ENCODE data around the gene CYP2D6.
"Not testable (repeated sequence)": the region's sequence is repeated elsewhere in the genome, so short reads cannot be mapped to it uniquely, and the experiment has no call there.

CYP2D6 gene

DNA sequence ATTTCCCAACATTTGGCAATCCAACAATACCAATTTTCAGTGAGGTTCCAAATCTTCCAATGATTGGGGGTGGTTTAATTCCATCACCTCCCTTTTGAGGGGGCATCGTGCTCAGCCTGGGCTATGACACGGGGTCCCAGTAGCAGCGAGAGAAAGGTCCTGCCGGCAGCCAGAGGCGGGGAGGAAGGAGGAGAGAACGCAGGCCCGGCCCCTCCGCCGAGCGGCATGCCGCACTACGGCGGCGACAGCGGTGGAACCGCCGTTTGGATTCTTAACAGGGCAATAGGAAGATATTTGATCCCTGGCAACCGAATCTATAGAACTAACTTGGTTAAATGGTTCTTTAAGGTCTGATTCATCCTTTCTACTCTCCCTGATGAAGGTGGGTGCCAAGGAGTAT lies 21.8 kb downstream of the CYP2D6 start:
- Histone ChIP-seq H3K4me3 (IDR thresholded peaks at IDR 0.05; ENCODE audit: insufficient read depth, low read depth, low read length) (no peak overlapping the region), H3K36me3 (ENCODE audit: insufficient read depth) (no peaks in the 10 kb centered on the region)

DNA sequence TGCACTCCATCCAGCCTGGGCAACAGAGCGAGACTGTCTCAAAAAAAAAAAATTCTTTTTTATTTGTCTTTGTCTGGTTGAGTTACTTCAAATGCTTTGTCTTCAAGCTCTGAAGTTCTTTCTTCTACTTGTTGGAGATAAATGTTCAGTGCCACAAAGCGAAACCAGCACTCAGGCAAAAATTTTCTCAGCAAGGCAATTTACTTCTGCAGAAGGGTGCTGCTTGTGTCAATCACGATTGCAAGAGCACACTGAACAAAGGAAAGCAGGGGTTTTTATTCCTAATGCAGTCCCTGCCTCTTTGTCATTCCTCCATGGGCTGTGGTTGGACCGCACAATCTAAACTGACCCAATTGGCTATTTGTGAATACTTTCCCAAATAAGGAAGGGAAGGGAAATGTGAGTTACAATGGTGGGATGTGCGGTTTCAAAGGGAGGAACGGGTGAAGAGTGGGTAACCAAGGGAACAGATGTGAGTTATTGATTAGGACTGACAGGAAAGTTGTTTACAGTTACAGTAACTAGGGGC lies 26.2 kb downstream of the CYP2D6 start:
- H2AFZ ChIP-seq (ENCODE audit: low read depth); H3K27me3 ChIP-seq (ENCODE audit: insufficient read depth, low read depth); H4K20me1 ChIP-seq (ENCODE audit: insufficient read depth); H3K27ac ChIP-seq; H3K4me1 ChIP-seq (ENCODE audit: low read depth, poor library complexity, severe bottlenecking); H3K4me2 ChIP-seq; H3K9ac ChIP-seq; H3K36me3 ChIP-seq (ENCODE audit: insufficient read depth); H3K79me2 ChIP-seq (ENCODE audit: insufficient read depth, low read depth); H3K4me3 ChIP-seq (IDR thresholded peaks at IDR 0.05; ENCODE audit: insufficient read depth, low read depth, low read length): not testable (repeated sequence)

More for the DNA sequence above, 21.8 kb downstream of the CYP2D6 start:
- H2AFZ ChIP-seq (ENCODE audit: low read depth) = no peak overlapping the region
- H3K4me2 ChIP-seq = no peak overlapping the region
- H3K9ac ChIP-seq = no peak overlapping the region
- no peaks in the 10 kb centered on the region for H4K20me1 ChIP-seq (ENCODE audit: insufficient read depth)
- H3K79me2 ChIP-seq (ENCODE audit: insufficient read depth, low read depth) = no peaks in the 10 kb centered on the region
- no peaks in the 10 kb centered on the region for H3K4me1 ChIP-seq (ENCODE audit: low read depth, poor library complexity, severe bottlenecking)
- no peak overlapping the region for H3K27ac ChIP-seq
- H3K27me3 ChIP-seq (ENCODE audit: insufficient read depth, low read depth) = no peaks in the 10 kb centered on the region
- TF ChIP-seq CTCF (conservative IDR thresholded peaks at IDR 0.05; ENCODE audit: low read depth, low read length) = no peak

- H3K79me2 ChIP-seq (ENCODE audit: insufficient read depth, low read depth) = no peaks in the 10 kb centered on the region
- H3K4me2 ChIP-seq = no peak overlapping the region
- no peak for TF ChIP-seq CTCF (conservative IDR thresholded peaks at IDR 0.05; ENCODE audit: low read depth, low read length)
- H3K9ac ChIP-seq = no peak overlapping the region
- no peak overlapping the region for H2AFZ ChIP-seq (ENCODE audit: low read depth)
- no peaks in the 10 kb centered on the region for H3K27me3 ChIP-seq (ENCODE audit: insufficient read depth, low read depth)
- H3K4me3 ChIP-seq (IDR thresholded peaks at IDR 0.05; ENCODE audit: insufficient read depth, low read depth, low read length) = no peak overlapping the region
- H3K27ac ChIP-seq = no peak overlapping the region
- no peaks in the 10 kb centered on the region for H4K20me1 ChIP-seq (ENCODE audit: insufficient read depth)
- no peaks in the 10 kb centered on the region for H3K36me3 ChIP-seq (ENCODE audit: insufficient read depth)
- H3K4me1 ChIP-seq (ENCODE audit: low read depth, poor library complexity, severe bottlenecking) = no peaks in the 10 kb centered on the region
Measured at GRCh38 chr22:42101199-42101598, 29.4 kb downstream of the CYP2D6 start.

DNA sequence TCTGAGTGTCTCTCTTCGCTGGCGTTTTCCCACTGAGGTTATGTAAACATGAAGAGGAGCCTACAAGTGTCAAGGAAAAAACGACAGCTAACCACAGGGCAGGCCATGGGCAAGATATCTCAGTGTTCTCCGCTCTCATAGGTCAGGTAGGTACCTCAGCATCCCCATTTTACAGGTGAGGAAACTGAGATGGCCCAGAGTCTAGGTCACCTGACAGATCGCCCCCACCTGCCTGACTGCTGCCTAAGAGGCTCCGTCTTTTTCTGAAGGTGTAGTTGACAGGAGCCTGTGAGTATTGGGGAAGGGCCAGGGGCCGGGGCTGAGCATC lies 39.2 kb downstream of the CYP2D6 start:
- Histone ChIP-seq H3K4me3 (IDR thresholded peaks at IDR 0.05; ENCODE audit: insufficient read depth, low read depth, low read length) (no peak overlapping the region), H3K27ac (peak overlapping the region; percentile 95; the same call in 1 of the 2 replicates), H3K27me3 (ENCODE audit: insufficient read depth, low read depth) (no peaks in the 10 kb centered on the region), H3K4me2 (peak overlapping the region; percentile 53), H3K36me3 (ENCODE audit: insufficient read depth) (no peaks in the 10 kb centered on the region), H3K9ac (peak overlapping the region; percentile 97; the same call in 1 of the 2 replicates), H2AFZ (ENCODE audit: low read depth) (peak overlapping the region; percentile 89), H3K4me1 (ENCODE audit: low read depth, poor library complexity, severe bottlenecking) (peaks cover 14% of the 10 kb centered on the region), H3K79me2 (ENCODE audit: insufficient read depth, low read depth) (peaks cover 26% of the 10 kb centered on the region), H4K20me1 (ENCODE audit: insufficient read depth) (no peaks in the 10 kb centered on the region)
- TF ChIP-seq CTCF (conservative IDR thresholded peaks at IDR 0.05; ENCODE audit: low read depth, low read length) = no peak

GRCh38 chr22:42090596-42091454 lies 39.8 kb downstream of the CYP2D6 start, which contains the start of gene NDUFA6:
Gene NDUFA6 (minus strand): TSS chr22:42090772. CDS start chr22:42090744, 28 bp downstream.
- Histone ChIP-seq H3K27me3 (ENCODE audit: insufficient read depth, low read depth) (no peaks in the 10 kb centered on the region), H3K4me1 (ENCODE audit: low read depth, poor library complexity, severe bottlenecking) (peaks cover 14% of the 10 kb centered on the region), H3K4me3 (IDR thresholded peaks at IDR 0.05; ENCODE audit: insufficient read depth, low read depth, low read length) (peak within 1 kb of the TSS; percentile 35), H3K27ac (peak within 1 kb of the TSS; percentile 95), H3K9ac (peak within 1 kb of the TSS; percentile 97), H4K20me1 (ENCODE audit: insufficient read depth) (no peaks in the 10 kb centered on the region), H3K79me2 (ENCODE audit: insufficient read depth, low read depth) (peaks cover 26% of the 10 kb centered on the region), H3K4me2 (peak within 1 kb of the TSS; percentile 63), H2AFZ (ENCODE audit: low read depth) (peak within 1 kb of the TSS; percentile 89), H3K36me3 (ENCODE audit: insufficient read depth) (no peaks in the 10 kb centered on the region)
- TF ChIP-seq CTCF (conservative IDR thresholded peaks at IDR 0.05; ENCODE audit: low read depth, low read length) = peak; percentile 79

All from KMS-11 (cell line).